ENCODE measurements around the gene NUDT1. TPM values are rescaled to one million over a fixed set of nuclear protein-coding genes. Genes with fewer than 3 reads are reported as not detected.

NUDT1 gene
- total RNA-seq, 1 donor from 2014 or later: 96.6 TPM

DNA sequence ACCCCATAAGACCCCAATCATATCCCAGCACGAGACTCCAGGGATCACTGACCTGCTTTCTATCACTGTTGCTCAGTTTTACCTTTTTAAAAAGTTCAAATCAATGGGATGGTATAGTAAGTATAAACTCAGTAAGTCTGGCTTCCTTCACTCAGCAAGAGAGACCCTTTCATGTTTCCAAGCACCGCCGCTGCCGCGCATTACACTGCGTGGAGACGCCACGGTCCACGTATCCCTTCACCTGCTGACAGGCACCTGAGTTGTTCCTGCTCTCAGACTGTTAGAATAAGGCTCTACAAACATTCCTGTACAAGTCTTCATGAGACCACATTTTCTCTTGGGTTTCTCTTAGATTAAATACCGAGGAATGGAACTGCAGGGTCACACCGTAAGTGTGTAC lies 37.6 kb upstream of the NUDT1 start:
- intact Hi-C loops (cut with micrococcal nuclease): loop anchor here (10.0 kb wide), 1 partner anchor 540 kb away; no protein-coding TSS in a partner anchor

GRCh38 chr7:2205036-2205780 lies 36.8 kb upstream of the NUDT1 start:
- intact Hi-C loops (cut with micrococcal nuclease): loop anchor here (10.0 kb wide), 1 partner anchor 540 kb away; no protein-coding TSS in a partner anchor

DNA sequence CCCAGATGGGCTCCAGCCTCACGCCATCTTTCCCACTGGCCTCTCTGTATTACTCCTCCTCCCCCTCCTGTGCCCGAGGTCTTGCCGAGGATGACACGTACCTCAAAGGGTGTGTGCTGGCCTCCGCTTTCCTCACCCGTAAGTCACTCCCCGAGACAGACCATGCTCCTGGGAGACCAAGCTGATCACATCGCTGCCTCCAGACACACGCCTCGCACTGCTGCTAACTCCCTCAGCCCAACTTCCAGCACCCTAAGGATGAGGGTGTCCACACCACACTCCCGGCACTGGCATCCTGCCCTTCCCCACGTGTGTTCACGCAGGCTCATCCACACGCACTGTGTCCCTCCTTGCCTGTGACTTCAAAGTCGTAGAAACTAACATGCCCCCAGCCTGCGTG lies 33.3 kb upstream of the NUDT1 start:
- intact Hi-C loops (cut with micrococcal nuclease): loop anchor here (10.0 kb wide), 1 partner anchor 544 kb away; no protein-coding TSS in a partner anchor

DNA sequence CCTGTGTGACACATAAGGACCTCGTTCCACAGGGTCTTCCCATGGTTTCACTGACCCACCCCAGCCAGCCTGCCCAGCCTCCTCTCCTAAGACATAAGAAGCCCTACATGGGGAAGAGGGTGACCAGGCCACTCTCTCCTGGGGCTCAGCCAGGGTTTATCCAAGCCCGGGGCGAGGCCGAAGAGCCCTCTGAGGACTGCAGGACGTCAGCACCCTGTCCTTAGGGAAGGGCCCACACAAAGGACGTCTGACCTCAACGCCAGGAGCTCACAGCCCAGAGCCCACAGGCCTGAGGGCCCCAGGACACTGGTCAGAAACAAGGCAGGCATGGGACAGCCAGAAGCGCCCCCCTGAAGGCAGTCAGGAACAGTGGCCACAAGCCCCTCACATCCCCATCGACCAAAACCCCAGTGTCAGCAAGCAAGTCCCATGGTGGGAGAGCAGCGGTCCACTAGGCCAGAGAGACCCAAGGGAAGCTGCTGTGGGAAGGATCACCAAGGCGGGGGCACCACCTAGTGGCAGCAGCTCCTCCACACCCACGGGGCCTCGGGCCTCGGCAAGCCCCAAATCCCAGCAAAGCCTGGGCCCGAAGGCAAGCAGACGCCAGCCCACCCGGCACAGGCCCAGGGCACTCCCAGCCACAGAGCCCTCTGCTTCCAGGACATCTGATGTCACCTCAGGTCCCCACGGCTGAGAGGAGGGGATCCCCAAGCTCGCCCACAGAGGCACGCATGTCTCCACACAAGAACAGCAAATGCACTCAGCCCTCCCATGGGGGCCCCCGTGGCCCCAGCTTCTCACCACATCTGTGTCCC lies 32.7 kb upstream of the NUDT1 start:
- intact Hi-C loops (cut with micrococcal nuclease): loop anchor here (10.0 kb wide), 1 partner anchor 545 kb away; no protein-coding TSS in a partner anchor

GRCh38 chr7:2209961-2210323 lies 32.1 kb upstream of the NUDT1 start:
- intact Hi-C loops (cut with micrococcal nuclease): loop anchor here (10.0 kb wide), 1 partner anchor 545 kb away; no protein-coding TSS in a partner anchor

DNA sequence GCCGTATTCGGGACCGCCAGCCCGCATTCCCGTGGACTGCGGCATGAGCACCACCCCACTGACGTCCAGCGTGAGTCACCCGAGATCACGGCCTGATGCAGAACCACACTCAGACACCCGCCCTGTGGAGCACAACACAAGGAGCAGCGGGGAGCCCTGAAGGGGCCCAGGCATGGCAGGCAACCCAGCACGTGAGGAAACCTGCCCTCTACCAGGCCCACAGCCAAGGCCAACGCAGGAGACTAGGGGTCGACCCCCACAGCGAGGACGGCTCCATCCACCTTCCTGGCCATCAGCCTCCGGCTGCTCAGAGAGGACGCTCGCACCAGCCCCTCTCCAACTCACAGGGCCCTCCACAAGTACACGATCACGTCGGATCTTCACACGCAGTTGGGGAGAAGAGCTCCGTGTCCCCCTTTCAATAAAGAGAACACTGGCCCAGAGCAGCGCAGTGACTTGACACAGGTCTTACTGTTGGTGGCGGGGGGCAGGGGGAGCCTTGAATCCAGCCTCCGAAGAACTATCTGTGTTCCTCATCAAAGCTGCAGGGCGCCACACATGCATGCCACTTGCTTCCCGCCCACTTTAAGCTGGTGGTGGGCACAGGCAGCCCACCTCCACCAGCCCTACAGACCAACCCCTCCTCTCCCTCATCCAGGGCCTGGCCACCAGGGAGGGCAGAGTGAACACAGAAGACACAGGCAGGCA lies 31.3 kb upstream of the NUDT1 start:
- intact Hi-C loops (cut with micrococcal nuclease): no loop called here

DNA sequence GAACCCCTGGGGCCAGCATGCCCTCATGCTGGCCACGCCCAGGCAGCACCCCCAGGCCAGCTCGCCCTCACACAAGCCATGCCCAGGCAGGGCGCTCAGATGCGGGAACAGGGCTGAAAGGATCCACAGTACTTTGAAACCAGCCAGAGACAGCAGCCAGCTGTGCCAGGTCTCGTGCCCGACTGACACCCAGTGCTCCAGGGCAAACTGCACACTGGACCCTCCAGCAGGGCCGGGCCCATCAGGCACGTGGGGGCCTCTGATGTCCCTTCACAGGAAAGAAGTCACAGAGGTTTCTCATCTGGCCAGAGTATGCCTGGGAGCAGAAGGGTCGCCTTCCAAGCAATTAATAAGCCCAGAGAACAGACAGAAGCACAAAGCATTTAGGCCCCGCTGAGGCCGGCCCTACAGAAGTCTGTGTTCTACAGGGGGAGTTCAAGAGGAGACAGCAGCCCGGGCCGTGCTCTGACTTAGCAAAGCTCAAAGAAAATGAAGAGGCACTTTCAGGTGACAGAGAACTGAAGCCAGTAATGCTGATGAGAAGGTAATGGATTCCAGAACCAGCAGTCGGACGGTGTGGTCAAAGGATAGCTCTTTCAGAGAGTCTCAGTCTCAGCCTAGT lies 30.7 kb upstream of the NUDT1 start:
- intact Hi-C loops (cut with micrococcal nuclease): no loop called here

GRCh38 chr7:2211926-2212325 lies 30.1 kb upstream of the NUDT1 start:
- intact Hi-C loops (cut with micrococcal nuclease): no loop called here

DNA sequence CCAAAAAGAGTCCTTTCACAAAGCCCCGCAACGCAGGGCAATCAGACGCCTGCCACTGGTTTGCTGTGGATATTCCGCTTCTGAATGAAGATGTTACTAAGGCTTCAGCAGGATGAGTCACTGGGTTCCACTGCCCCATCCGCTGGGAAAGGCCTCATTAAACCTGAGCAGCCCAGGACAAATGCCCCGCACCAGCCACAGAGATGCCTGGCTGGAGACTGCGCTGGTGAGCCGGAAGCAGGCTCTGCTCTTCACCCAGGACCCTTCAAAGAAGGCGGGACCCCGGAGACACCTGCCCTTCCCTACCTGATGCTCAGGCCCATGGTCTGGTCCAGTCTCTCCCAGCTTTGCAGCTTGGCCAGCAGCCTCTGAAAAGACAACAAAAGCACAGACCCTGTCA lies 29.1 kb upstream of the NUDT1 start:
- intact Hi-C loops (cut with micrococcal nuclease): no loop called here

DNA sequence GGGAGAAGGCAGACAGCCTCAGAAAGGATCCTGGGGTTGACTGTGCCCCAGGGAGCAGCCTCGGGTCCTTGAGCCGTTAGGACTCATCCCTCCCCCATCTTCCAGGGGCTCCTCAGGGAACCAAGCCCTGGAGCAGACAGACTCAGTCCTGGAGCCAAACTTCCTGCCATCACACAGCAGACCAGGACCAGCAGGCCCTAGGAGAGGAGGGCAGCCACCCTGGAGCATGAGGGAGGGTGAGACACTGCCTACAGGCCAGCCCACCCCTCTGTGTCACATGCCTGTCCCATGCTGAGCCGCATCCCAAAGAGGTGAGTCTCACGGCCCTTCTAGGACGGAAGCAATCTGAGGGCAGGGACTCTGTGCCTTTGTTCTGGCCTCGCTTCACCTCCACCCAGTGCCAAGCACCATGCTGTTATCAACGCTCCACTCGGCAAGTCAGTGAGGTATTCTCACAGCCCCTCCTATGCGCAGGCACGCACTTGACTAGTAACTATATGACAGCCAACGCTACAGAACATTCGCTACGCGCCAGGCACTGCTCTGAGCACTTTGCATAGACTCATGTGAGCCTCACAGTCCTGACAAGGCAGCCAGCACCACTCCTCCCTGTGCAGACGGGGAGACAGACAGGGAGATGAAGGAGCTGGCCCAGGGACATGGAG lies 28.3 kb upstream of the NUDT1 start:
- intact Hi-C loops (cut with micrococcal nuclease): no loop called here

- intact Hi-C loops (cut with micrococcal nuclease): no loop called here
Measured at GRCh38 chr7:2214636-2215035, 27.4 kb upstream of the NUDT1 start.

- intact Hi-C loops (cut with micrococcal nuclease): no loop called here
Measured at GRCh38 chr7:2215851-2216250, 26.2 kb upstream of the NUDT1 start.

- intact Hi-C loops (cut with micrococcal nuclease): no loop called here
Measured at GRCh38 chr7:2217206-2217605, 24.8 kb upstream of the NUDT1 start.

DNA sequence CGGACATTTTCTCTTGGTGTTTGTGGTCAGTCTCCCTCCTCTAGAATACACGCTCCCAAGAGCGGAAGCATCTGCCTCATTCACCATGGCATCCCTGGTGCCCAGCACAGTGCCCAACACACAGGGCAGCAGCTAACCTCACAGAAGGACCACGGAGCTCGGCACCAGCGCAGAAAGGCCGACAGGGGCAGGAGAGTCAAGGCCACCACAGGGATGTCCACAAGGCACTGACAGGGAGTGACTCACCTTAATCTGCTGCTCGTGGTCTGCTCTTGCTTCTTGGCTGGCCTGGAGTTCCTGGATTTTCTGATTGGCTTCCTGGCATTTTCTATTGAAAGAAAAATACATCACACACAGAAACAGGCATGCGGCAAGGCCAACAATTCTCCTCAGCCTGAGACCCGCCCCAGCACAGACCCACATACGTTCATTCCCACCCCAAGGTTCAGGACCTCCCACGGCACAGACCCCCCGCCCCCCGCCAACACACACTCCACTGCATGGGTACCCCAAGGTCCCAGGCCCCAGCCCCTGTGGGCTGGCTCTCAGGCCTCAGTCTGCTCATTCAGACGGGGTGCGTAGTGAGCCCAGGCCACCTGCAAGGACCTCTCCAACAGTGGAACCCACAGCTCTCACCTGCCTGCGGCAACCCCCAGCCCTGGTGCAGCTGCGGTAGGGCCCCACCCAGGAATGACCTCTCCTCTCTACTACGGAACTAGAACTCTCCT lies 24.1 kb upstream of the NUDT1 start:
- intact Hi-C loops (cut with micrococcal nuclease): no loop called here

DNA sequence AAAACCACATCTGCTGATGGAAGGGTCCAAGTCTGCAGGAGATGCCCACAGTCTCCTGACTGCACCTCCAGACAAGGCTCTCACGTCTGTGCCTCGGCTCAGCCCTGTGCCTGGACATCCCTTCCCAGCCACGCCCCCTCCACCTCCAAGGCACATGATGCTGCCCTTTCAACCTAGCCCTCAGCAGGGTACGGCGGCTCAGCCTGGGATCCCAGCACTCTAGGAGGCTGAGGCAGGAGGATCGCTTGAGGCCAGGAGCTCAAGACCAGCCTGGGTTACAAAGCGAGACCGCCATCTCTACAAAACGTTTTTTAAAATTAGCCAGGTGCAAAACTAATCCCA lies 23.6 kb upstream of the NUDT1 start:
- intact Hi-C loops (cut with micrococcal nuclease): no loop called here

GRCh38 chr7:2219136-2219535 lies 22.9 kb upstream of the NUDT1 start:
- intact Hi-C loops (cut with micrococcal nuclease): no loop called here

- intact Hi-C loops (cut with micrococcal nuclease): no loop called here
Measured at GRCh38 chr7:2219606-2220005, 22.4 kb upstream of the NUDT1 start.

DNA sequence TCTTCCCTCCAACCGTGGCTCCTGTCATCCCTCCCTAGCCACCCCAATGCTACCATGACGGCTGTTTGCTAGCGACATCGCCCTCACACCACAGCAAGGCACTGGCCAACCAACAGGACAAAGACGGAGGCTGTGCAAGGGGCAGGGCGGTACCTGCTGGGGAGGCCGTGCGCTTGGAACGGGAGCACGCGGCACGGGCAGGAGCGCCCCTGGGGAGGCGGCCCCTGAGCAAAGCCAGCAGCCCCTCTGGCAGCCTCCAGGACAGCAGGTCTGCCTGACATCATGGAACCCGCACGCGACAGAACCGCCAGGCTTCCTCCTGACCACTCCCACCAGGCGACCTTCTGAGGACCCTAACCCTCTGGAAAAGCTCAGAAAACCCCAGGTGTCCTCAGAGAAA lies 22.0 kb upstream of the NUDT1 start:
- intact Hi-C loops (cut with micrococcal nuclease): no loop called here

- intact Hi-C loops (cut with micrococcal nuclease): no loop called here
Measured at GRCh38 chr7:2220506-2220905, 21.5 kb upstream of the NUDT1 start.

DNA sequence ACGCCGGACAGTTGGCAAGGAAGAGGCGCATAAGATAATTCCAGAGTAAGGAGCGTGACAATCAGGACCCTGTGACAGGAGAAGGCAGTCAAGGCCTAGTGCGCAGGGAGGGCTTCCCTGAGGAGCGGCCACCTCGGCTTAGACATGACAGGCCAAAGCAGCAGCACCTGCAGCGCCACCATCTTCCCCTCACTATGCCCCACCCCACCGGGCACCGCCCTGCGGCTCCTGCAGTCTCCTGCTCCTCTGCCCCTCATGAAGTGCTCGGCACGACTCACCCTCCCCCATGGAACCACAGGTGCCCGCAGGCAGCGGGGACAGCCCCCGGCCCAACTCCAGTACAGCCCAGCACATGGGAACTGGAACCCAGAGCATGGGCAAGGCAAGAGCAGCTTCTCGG lies 21.1 kb upstream of the NUDT1 start:
- intact Hi-C loops (cut with micrococcal nuclease): no loop called here

All from T-helper 2 cell treated with Interferon-gamma antibody and Interleukin-4, amounts not matched to agents 100 ng/mL and 5 ng/mL, for 36 hours (primary cell).